ENCODE measurements around the gene RAB22A.

Gene RAB22A

GRCh38 chr20:58309591-58310290 lies at the start of gene RAB22A:
TSS of gene RAB22A (plus strand) at chr20:58309715. CDS start at chr20:58309977, 262 bp downstream.
- DNase-seq, result peak; percentile 76 to 77

- no peak for DNase-seq
Observed at GRCh38 chr20:58260006-58260405, 49.5 kb upstream of the RAB22A start.

GRCh38 chr20:58261660-58262059 lies 47.9 kb upstream of the RAB22A start:
- DNase-seq, result no peak

GRCh38 chr20:58264271-58264670 lies 45.2 kb upstream of the RAB22A start:
- DNase-seq, result no peak

GRCh38 chr20:58267389-58268215 lies 41.9 kb upstream of the RAB22A start:
- DNase-seq, result no peak

- DNase-seq, result no peak
Observed at GRCh38 chr20:58268421-58268821, 41.1 kb upstream of the RAB22A start.

- no peak for DNase-seq
Observed at GRCh38 chr20:58268936-58269619, 40.4 kb upstream of the RAB22A start.

GRCh38 chr20:58271606-58272351 lies 37.7 kb upstream of the RAB22A start:
- DNase-seq, result peak; percentile 65 to 74

- DNase-seq, result no peak
Observed at GRCh38 chr20:58274384-58274783, 35.1 kb upstream of the RAB22A start.

GRCh38 chr20:58277107-58277506 lies 32.4 kb upstream of the RAB22A start:
- no peak for DNase-seq

- DNase-seq, result no peak
Observed at GRCh38 chr20:58277578-58278472, 31.7 kb upstream of the RAB22A start.

GRCh38 chr20:58286729-58287128 lies 22.8 kb upstream of the RAB22A start:
- no peak for DNase-seq

- DNase-seq, result no peak
Observed at GRCh38 chr20:58287638-58288037, 21.9 kb upstream of the RAB22A start.

- DNase-seq, result no peak
Observed at GRCh38 chr20:58289143-58289542, 20.4 kb upstream of the RAB22A start.

- no peak for DNase-seq
Observed at GRCh38 chr20:58293453-58293852, 16.1 kb upstream of the RAB22A start.

- DNase-seq, result no peak
Observed at GRCh38 chr20:58294497-58295455, 14.7 kb upstream of the RAB22A start.

GRCh38 chr20:58296051-58296837 lies 13.3 kb upstream of the RAB22A start:
- no peak for DNase-seq

- DNase-seq, result no peak
Observed at GRCh38 chr20:58297394-58297793, 12.1 kb upstream of the RAB22A start.

- no peak for DNase-seq
Observed at GRCh38 chr20:58300321-58300720, 9.2 kb upstream of the RAB22A start.

GRCh38 chr20:58303547-58303946 lies 6.0 kb upstream of the RAB22A start:
- no peak for DNase-seq
